ENCODE measurements around the gene HHIPL1.

GRCh38 chr14:99625476-99625875 lies 19.5 kb upstream of the HHIPL1 start:
- TF ChIP-seq CTCF (IDR thresholded peaks at IDR 0.05; ENCODE audit: low read depth, low read length, poor library complexity, severe bottlenecking) = no peak
- TF ChIP-seq EZH2phosphoT487 (IDR thresholded peaks at IDR 0.05; ENCODE audit: borderline replicate concordance, low read length) = no peak

Data from DOHH2 (cell line).